ENCODE data around the gene PPFIBP1.
"Not testable (repeated sequence)": the region's sequence is repeated elsewhere in the genome, so short reads cannot be mapped to it uniquely, and the experiment has no call there.

PPFIBP1 gene

GRCh38 chr12:27541031-27541719, 17.2 kb downstream of the PPFIBP1 start:
- DNase-seq, result no peak

DNA sequence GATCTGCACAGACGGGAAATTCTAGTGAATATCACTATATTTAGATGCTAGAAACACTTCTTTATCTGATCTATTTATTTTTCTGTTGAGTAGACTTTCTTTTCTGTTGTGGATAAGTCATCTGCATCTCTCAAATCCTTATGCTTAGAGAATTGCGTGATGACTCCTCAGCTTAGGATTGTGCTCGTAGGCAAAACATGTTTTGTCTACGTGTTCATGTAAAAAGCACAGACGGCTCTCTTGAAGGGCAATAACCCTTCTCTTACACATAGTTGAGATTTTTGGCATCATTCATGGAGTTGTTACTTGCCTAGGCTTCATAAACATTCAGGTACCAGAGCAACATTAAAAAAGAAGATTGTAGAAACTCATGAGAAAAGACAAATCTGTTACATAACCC, 18.6 kb downstream of the PPFIBP1 start:
- no peak for DNase-seq

GRCh38 chr12:27544858-27545257, 20.9 kb downstream of the PPFIBP1 start:
- DNase-seq, result not testable (repeated sequence)

GRCh38 chr12:27545665-27546064, 21.7 kb downstream of the PPFIBP1 start:
- no peak for DNase-seq

- DNase-seq, result no peak
Measured at GRCh38 chr12:27547592-27547991, 23.6 kb downstream of the PPFIBP1 start.

DNA sequence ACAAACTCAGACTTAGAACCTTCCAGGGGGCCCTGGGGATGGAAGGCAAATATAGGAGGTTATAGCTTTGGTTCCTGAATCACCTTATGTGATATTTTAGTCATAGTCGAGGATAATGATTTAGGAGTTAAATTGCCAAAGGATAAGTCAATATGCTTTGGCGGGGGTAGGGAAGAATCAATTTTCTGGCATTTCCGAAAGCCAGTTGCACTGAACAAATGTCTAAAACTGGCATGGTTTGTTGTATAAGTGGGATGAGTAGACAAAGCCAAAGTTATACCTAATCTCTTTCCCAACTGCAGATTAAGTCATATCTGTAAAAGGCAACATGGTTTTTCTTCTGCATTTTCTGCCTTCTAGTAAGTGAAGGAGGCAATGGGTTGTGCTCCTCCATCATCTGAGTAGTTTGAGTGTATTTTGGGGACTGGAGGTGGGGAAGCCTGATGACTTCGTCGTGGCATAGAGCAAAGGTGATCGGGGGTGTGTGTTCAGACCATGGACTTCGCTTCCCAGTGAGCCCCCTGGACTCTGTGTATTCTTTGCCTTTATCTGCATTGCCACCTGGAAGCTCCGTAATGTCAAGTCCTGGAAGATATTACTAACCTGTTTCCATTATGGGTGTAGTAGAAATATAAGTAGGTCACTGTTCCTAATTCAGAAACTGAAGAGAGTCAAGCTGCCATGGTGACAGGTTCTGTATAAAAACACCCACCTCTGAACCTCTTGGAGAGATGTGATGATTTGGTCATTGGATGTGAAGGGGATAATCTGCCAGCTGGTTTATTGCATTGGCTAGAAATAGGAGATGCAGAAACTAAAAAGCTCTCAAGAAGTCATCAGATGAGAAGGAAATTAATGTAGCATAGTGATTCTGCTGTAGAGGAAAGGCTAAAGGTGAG, 24.5 kb downstream of the PPFIBP1 start:
- DNase-seq, result no peak

GRCh38 chr12:27549236-27549800, 25.3 kb downstream of the PPFIBP1 start:
- no peak for DNase-seq

- peak in 15 of 56 donors; percentile 11 to 56 (median 29) for DNase-seq
Measured at GRCh38 chr12:27549801-27550652, 26.0 kb downstream of the PPFIBP1 start.

- DNase-seq, result no peak
Measured at GRCh38 chr12:27550653-27550975, 26.6 kb downstream of the PPFIBP1 start.

- DNase-seq, result peak in 2 of 56 donors; percentile 4 to 8
Measured at GRCh38 chr12:27551172-27551840, 27.3 kb downstream of the PPFIBP1 start.

DNA sequence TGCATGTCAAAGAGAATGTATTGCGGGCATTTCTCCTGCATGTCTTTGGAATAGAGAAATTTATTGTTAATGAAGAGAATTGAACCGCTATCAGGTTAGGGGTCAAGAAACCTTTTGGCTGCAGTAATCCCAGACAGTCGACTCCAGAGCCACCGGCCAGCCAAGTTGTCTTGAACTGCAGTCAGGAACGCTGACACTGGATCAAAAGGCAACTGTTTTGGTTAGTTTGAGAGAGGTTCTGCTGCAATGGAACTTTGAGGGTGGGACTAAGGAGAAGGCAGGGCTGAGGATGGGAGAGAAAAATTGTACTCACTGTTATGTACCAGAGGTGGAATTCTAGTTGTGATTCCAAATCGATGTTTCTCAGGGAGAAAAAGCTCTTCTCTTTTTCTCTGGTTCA, 28.2 kb downstream of the PPFIBP1 start:
- peak in 2 of 56 donors; percentile 7 to 10 for DNase-seq

GRCh38 chr12:27552886-27553560, 29.0 kb downstream of the PPFIBP1 start:
- peak in 54 of 56 donors; percentile 13 to 92 (median 74) for DNase-seq

- no peak for DNase-seq
Measured at GRCh38 chr12:27553941-27554340, 29.9 kb downstream of the PPFIBP1 start.

- peak in 36 of 56 donors; percentile 13 to 89 (median 56) for DNase-seq
Measured at GRCh38 chr12:27554421-27555186, 30.6 kb downstream of the PPFIBP1 start.

GRCh38 chr12:27555361-27555760, 31.4 kb downstream of the PPFIBP1 start:
- no peak for DNase-seq

GRCh38 chr12:27555925-27556778, 32.1 kb downstream of the PPFIBP1 start:
- no peak for DNase-seq

- DNase-seq, result no peak
Measured at GRCh38 chr12:27560126-27560525, 36.1 kb downstream of the PPFIBP1 start.
